Natural killer cell (primary cell): ENCODE data around the gene CDC14A. TPM values are rescaled to one million over a fixed set of nuclear protein-coding genes. Genes with fewer than 3 reads are reported as not detected.

ENCODE experiments used
- ATAC-seq, 3 donors: fragments of 150-1000 bp in 2 of 3; fragments of 200-7000 bp in 1 of 3; cut with Tn5 transposase; 1 replicate in 1 of 3; 2 replicates in 2 of 3; pipeline ENCODE4 v1.10.0; 2021; ENCODE audit warnings: mild to moderate bottlenecking in 2 of 3, moderate library complexity in 2 of 3
- DNase-seq, 2 donors: peaks; one replicate each; pipeline versions ENCODE4 v3.0.0 to v3.0.0-alpha.2; 2013 to 2021; ENCODE audit warnings: mixed read lengths in 1 of 2
- H3K27ac ChIP-seq: one replicate; pipeline ENCODE4 v1.5.1; 2013; ENCODE audit warnings: mild to moderate bottlenecking, low read length
- H3K27me3 ChIP-seq: one replicate; pipeline ENCODE4 v1.6.1; 2013; ENCODE audit warnings: low read length; ENCODE audit not compliant: control insufficient read depth, insufficient read depth
- H3K36me3 ChIP-seq: one replicate; pipeline ENCODE4 v1.6.1; 2013; ENCODE audit warnings: low read length; ENCODE audit not compliant: control insufficient read depth, insufficient read depth
- H3K4me1 ChIP-seq: one replicate; pipeline ENCODE4 v1.6.1; 2013; ENCODE audit warnings: low read length; ENCODE audit not compliant: control insufficient read depth, insufficient read depth
- H3K4me3 ChIP-seq: one replicate; pipeline ENCODE4 v1.5.1; 2013; ENCODE audit warnings: low read length
- H3K9me3 ChIP-seq: one replicate; pipeline ENCODE4 v1.6.1; 2013; ENCODE audit warnings: low read length; ENCODE audit not compliant: control insufficient read depth, insufficient read depth
- H3K27ac Mint-ChIP-seq, 2 donors: one replicate each; pipeline ENCODE4 v1.8.0; 2022; ENCODE audit warnings: mild to moderate bottlenecking in 2 of 2, mixed read lengths in 2 of 2, moderate library complexity in 1 of 2
- H3K27me3 Mint-ChIP-seq, 2 donors: one replicate each; pipeline ENCODE4 v1.8.0; 2022; ENCODE audit warnings: low read depth in 2 of 2, mixed read lengths in 2 of 2
- H3K36me3 Mint-ChIP-seq: one replicate; pipeline ENCODE4 v1.8.0; 2022; ENCODE audit warnings: mixed read lengths
- H3K4me1 Mint-ChIP-seq, 2 donors: one replicate each; pipeline ENCODE4 v1.8.0; 2022; ENCODE audit warnings: mixed read lengths in 2 of 2
- H3K4me3 Mint-ChIP-seq: one replicate; pipeline ENCODE4 v1.8.0; 2022; ENCODE audit warnings: mild to moderate bottlenecking, moderate library complexity, mixed read lengths
- H3K9me3 Mint-ChIP-seq, 2 donors: one replicate each; pipeline ENCODE4 v1.8.0; 2022; ENCODE audit warnings: mixed read lengths in 2 of 2
- WGBS: methylation state at CpG from one replicate; pipeline ENCODE4 v1.1.7; 2013; ENCODE audit warnings: missing lambda C conversion rate; ENCODE audit not compliant: insufficient coverage; 5-methylcytosine and 5-hydroxymethylcytosine counted together
- intact Hi-C: fragments of 100-400 bp; cut with micrococcal nuclease; formaldehyde crosslinking; loops from one replicate; pipeline ENCODE4 v1.14.2; 2022
- total RNA-seq, 4 donors: library from RNA; stranded (reverse); fragments of 120-200 nt in 1 of 4; gene quantifications; one replicate each; pipeline versions ENCODE4 v1.2.3 to v1.2.4, GENCODE V29; 2013 to 2022
- TF ChIP-seq, protein P1 (sequence below): fragments of 200-600 bp; IDR thresholded peaks from one replicate; pipeline ENCODE4 v1.8.0; 2022; ENCODE audit warnings: antibody characterized with exemption

CDC14A gene
- total RNA-seq, 3 donors from 2014 or later (not counting 1 experiment from before 2014, with no cell fraction given): 59.6 to 63.8 (median 60.1) TPM

DNA sequence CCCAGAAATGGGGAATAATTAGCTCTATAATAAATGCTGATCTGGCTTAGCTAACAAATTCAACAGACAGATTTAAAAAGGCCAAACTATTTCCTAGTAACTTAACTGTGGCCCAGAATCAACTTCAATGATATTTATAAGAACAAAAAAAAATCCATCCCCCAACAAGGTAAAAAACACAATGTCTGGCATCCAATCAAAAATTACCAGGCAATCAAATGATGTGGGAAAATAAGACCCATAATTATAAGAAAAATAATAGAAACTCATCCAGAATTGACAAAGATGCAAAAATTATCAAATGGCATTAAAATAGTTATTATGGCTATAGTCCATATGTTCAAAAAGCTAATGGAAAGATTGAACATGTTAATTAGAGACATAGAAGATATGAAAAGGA lies 42.4 kb upstream of the CDC14A start:
- Mint-ChIP-seq H3K9me3 (peaks cover 2% of the 10 kb centered on the region in 2 donors), H3K27ac (no peak overlapping the region)
- no peak for DNase-seq

DNA sequence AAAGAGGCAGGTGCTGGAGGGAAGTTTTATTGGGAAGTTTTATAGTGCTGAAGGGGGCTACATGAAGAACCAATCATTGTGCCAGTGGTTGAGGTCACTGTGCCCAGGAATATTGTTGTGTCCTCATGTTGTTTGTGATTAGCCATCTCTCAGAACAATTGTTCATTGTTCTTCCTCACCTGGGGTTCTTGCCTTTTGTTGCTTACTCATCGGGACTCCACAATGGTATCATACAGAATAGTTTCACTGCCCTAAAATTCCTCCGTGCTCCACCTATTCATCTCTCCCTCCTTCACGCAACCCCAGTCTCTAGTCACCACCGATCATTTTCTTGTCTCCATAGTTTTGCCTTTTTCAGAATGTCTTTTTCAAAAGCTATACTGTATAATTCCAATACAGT lies 38.9 kb upstream of the CDC14A start:
- no peaks in the 10 kb centered on the region for H3K4me1 Mint-ChIP-seq

More for the DNA sequence above, 42.4 kb upstream of the CDC14A start:
- intact Hi-C loops: no loop called here
- Histone ChIP-seq H3K4me1 (no peaks in the 10 kb centered on the region), H3K4me3 (no peak overlapping the region), H3K36me3 (no peaks in the 10 kb centered on the region), H3K9me3 (no peaks in the 10 kb centered on the region), H3K27me3 (no peaks in the 10 kb centered on the region), H3K27ac (no peak overlapping the region)
- Mint-ChIP-seq H3K36me3 (peaks cover 6% of the 10 kb centered on the region), H3K4me1 (no peaks in the 10 kb centered on the region), H3K27me3 (peaks cover 0 to 6% of the 10 kb centered on the region in 2 donors), H3K4me3 (no peak overlapping the region)
- ATAC-seq: no peak
- TF ChIP-seq, protein P1, sequence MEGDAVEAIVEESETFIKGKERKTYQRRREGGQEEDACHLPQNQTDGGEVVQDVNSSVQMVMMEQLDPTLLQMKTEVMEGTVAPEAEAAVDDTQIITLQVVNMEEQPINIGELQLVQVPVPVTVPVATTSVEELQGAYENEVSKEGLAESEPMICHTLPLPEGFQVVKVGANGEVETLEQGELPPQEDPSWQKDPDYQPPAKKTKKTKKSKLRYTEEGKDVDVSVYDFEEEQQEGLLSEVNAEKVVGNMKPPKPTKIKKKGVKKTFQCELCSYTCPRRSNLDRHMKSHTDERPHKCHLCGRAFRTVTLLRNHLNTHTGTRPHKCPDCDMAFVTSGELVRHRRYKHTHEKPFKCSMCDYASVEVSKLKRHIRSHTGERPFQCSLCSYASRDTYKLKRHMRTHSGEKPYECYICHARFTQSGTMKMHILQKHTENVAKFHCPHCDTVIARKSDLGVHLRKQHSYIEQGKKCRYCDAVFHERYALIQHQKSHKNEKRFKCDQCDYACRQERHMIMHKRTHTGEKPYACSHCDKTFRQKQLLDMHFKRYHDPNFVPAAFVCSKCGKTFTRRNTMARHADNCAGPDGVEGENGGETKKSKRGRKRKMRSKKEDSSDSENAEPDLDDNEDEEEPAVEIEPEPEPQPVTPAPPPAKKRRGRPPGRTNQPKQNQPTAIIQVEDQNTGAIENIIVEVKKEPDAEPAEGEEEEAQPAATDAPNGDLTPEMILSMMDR: no peak

DNA sequence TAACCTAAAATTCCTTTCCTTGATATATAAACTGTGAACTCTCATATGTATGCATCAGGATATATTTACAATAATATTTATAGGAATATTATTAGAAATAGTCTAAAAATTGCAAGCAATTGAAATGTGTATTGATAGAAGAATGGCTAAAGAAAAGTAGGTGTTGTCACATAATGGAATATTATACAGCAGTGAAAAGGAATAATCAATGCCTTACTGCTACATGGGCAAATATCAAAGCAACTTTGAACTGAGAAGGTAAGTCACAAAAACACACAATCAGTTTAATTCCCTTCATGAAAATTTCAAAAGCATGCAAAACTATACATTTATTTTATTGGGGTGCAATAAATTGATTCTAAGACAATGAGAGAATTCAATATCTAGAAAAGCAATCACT lies 35.7 kb upstream of the CDC14A start:
- intact Hi-C loops: no loop called here
- Mint-ChIP-seq H3K4me3 (no peak overlapping the region), H3K9me3 (peaks cover 5 to 6% of the 10 kb centered on the region in 2 donors), H3K4me1 (no peaks in the 10 kb centered on the region), H3K27me3 (peaks cover 0 to 6% of the 10 kb centered on the region in 2 donors), H3K36me3 (peaks cover 10% of the 10 kb centered on the region), H3K27ac (no peak overlapping the region)
- H3K36me3 ChIP-seq: no peaks in the 10 kb centered on the region
- H3K4me1 ChIP-seq: no peaks in the 10 kb centered on the region
- ATAC-seq: no peak
- H3K4me3 ChIP-seq: no peak overlapping the region
- TF ChIP-seq, protein P1: no peak
- no peak for DNase-seq
- H3K9me3 ChIP-seq: peaks cover 18% of the 10 kb centered on the region
- H3K27ac ChIP-seq: no peak overlapping the region
- H3K27me3 ChIP-seq: no peaks in the 10 kb centered on the region

More for the DNA sequence above, 38.9 kb upstream of the CDC14A start:
- 94% methylated on average over 4 of the region's 4 CpGs for WGBS
- peaks cover 2% of the 10 kb centered on the region in 2 donors for H3K9me3 Mint-ChIP-seq
- no peaks in the 10 kb centered on the region for H3K4me1 ChIP-seq
- peaks cover 10% of the 10 kb centered on the region for H3K9me3 ChIP-seq
- no peaks in the 10 kb centered on the region for H3K36me3 ChIP-seq
- DNase-seq (no peak), ATAC-seq (no peak)
- intact Hi-C loops: no loop called here
- TF ChIP-seq, protein P1: no peak
- no peaks in the 10 kb centered on the region for H3K27me3 ChIP-seq
- H3K4me3 Mint-ChIP-seq: no peak overlapping the region
- no peak overlapping the region for H3K27ac Mint-ChIP-seq
- H3K36me3 Mint-ChIP-seq: peaks cover 6% of the 10 kb centered on the region
- H3K27ac ChIP-seq: no peak overlapping the region
- no peak overlapping the region for H3K4me3 ChIP-seq
- H3K27me3 Mint-ChIP-seq: peaks cover 0 to 6% of the 10 kb centered on the region in 2 donors

DNA sequence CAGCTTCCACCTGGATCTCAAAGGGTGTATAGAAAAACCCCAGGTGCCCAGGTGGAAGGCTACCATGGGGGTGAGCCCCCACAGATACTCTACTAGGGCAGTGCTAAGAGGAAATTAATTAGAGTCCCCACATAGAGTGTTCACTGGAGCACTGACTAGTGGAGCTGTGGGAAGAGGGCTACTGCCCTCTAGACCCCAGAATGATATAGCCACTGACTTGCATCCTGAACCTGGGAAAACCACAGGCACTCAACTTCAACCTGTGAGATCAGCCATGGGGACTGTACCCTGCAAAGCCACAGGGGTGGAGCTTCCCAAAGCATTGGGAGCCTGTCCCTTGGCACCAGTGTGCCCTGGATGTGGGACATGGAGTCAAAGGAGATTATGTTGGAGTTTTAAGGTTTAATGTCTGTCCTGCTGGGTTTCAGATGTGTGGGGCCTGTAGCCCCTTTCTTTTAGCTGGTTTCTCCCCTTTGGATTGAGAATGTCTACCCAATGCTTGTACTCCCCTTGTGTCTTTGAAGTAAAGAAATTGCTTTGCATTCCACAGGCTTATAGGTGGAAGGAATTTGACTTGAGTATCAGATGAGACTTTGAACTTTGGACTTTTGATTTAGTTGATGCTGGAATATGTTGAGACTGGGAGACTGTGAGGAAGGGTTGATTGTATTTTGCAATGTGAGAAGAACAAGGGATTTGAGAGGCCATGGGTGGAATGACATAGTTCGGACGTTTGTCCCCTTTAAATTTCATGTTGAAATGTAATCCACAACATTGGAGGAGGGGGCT lies 31.8 kb upstream of the CDC14A start:
- TF ChIP-seq, protein P1: no peak
- 100% methylated on average over 2 of the region's 2 CpGs for WGBS
- H3K4me3 Mint-ChIP-seq: no peak overlapping the region

More for the DNA sequence above, 31.8 kb upstream of the CDC14A start:
- H3K9me3 Mint-ChIP-seq: peaks cover 5 to 6% of the 10 kb centered on the region in 2 donors
- no peaks in the 10 kb centered on the region for H3K27me3 Mint-ChIP-seq
- Histone ChIP-seq H3K36me3 (no peaks in the 10 kb centered on the region), H3K9me3 (peaks cover 17% of the 10 kb centered on the region), H3K27me3 (no peaks in the 10 kb centered on the region), H3K4me3 (no peak overlapping the region), H3K27ac (no peak overlapping the region), H3K4me1 (no peaks in the 10 kb centered on the region)
- H3K36me3 Mint-ChIP-seq: peaks cover 10% of the 10 kb centered on the region
- H3K4me1 Mint-ChIP-seq: no peaks in the 10 kb centered on the region
- no peak overlapping the region for H3K27ac Mint-ChIP-seq
- DNase-seq (no peak), ATAC-seq (no peak)
- intact Hi-C loops: no loop called here
